ENCODE results near the gene R3HDM2.
A peak's percentile ranks its signal among the peaks of the same experiment; 100 is the strongest.

Gene R3HDM2

GRCh38 chr12:57465747-57466505, 35.1 kb upstream of the R3HDM2 start:
- no peak for DNase-seq

GRCh38 chr12:57465030-57465746, 34.3 kb upstream of the R3HDM2 start:
- no peak for DNase-seq

GRCh38 chr12:57464569-57464968, 33.7 kb upstream of the R3HDM2 start:
- DNase-seq: no peak

GRCh38 chr12:57462912-57463253, 32.0 kb upstream of the R3HDM2 start:
- no peak for DNase-seq

GRCh38 chr12:57462251-57462911, 31.5 kb upstream of the R3HDM2 start:
- peak; percentile 94 for DNase-seq

GRCh38 chr12:57461917-57462250, 31.0 kb upstream of the R3HDM2 start:
- no peak for DNase-seq

- peak; percentile 49 for DNase-seq
These were observed 30.6 kb upstream of the R3HDM2 start for GRCh38 chr12:57461276-57461916.

- DNase-seq: no peak
These were observed 30.0 kb upstream of the R3HDM2 start for GRCh38 chr12:57460841-57461275.

GRCh38 chr12:57460468-57460784, 29.6 kb upstream of the R3HDM2 start:
- no peak for DNase-seq

GRCh38 chr12:57459750-57460467, 29.1 kb upstream of the R3HDM2 start, which contains the start of gene GLI1:
Gene GLI1 (plus strand): TSS chr12:57459785. CDS start chr12:57463692, 3,907 bp downstream.
- DNase-seq: no peak

- peak; percentile 98 for DNase-seq
These were observed 28.4 kb upstream of the R3HDM2 start for GRCh38 chr12:57459055-57459749.

- no peak for DNase-seq
These were observed 27.8 kb upstream of the R3HDM2 start for GRCh38 chr12:57458665-57459054.

- DNase-seq: no peak
These were observed 26.1 kb upstream of the R3HDM2 start for GRCh38 chr12:57456737-57457490.

GRCh38 chr12:57456145-57456700, 25.4 kb upstream of the R3HDM2 start:
- DNase-seq: peak; percentile 80

GRCh38 chr12:57455374-57456144, 24.7 kb upstream of the R3HDM2 start:
- no peak for DNase-seq

GRCh38 chr12:57454566-57455373, 23.9 kb upstream of the R3HDM2 start, which contains the start of gene INHBE:
Gene INHBE (plus strand): TSS chr12:57455307. CDS start chr12:57455537, 230 bp downstream.
- no peak for DNase-seq

GRCh38 chr12:57454213-57454565, 23.3 kb upstream of the R3HDM2 start:
- DNase-seq: no peak

GRCh38 chr12:57452937-57453509, 22.2 kb upstream of the R3HDM2 start:
- peak; percentile 83 for DNase-seq
